ENCODE measurements around the gene PCDHB6.
"Not testable (repeated sequence)": the region's sequence is repeated elsewhere in the genome, so short reads cannot be mapped to it uniquely, and the experiment has no call there.

- TF ChIP-seq YY1 (IDR thresholded peaks at IDR 0.05; ENCODE audit: insufficient read depth, insufficient read length); ZNF274 (IDR thresholded peaks at IDR 0.05; ENCODE audit: low read depth, low read length); SUZ12 (IDR thresholded peaks at IDR 0.05; ENCODE audit: extremely low read depth, insufficient read depth, insufficient read length): not testable (repeated sequence)
Observed at GRCh38 chr5:141102070-141102469, 47.8 kb upstream of the PCDHB6 start.
